A549 (cell line): ENCODE results near the gene DAB2IP.

ENCODE experiments used
- CEBPB ChIP-seq, 2 experiments: fragments of >200 bp in 1 of 2; sonication (Bioruptor Twin) in 1 of 2; formaldehyde crosslinking in 1 of 2; IDR thresholded peaks; 2 replicates each; pipeline ENCODE4 v1.6.1; 2012 to 2016
- GATA3 ChIP-seq: IDR thresholded peaks from 2 replicates; pipeline ENCODE4 v1.6.1; 2012; ENCODE audit warnings: borderline replicate concordance
- POLR2A ChIP-seq: IDR thresholded peaks from 2 replicates; pipeline ENCODE4 v1.6.1; 2012; ENCODE audit warnings: mild to moderate bottlenecking, low read length
- ZFP36 ChIP-seq: fragments of 450-650 bp; IDR thresholded peaks from 2 replicates; pipeline ENCODE4 v1.6.1; 2014; ENCODE audit warnings: borderline replicate concordance; ENCODE audit not compliant: partially characterized antibody
- TF ChIP-seq, protein P1 (sequence below): fragments of >200 bp; sonication (Bioruptor Twin); formaldehyde crosslinking; IDR thresholded peaks from 3 replicates; pipeline ENCODE4 v1.5.1; 2016
- TF ChIP-seq, protein P2 (sequence below): IDR thresholded peaks from 2 replicates; pipeline ENCODE4 v1.6.1; 2012
- TF ChIP-seq, protein P3 (sequence below): IDR thresholded peaks from 2 replicates; pipeline ENCODE4 v1.6.1; 2012; ENCODE audit warnings: low read depth, borderline replicate concordance

DNA sequence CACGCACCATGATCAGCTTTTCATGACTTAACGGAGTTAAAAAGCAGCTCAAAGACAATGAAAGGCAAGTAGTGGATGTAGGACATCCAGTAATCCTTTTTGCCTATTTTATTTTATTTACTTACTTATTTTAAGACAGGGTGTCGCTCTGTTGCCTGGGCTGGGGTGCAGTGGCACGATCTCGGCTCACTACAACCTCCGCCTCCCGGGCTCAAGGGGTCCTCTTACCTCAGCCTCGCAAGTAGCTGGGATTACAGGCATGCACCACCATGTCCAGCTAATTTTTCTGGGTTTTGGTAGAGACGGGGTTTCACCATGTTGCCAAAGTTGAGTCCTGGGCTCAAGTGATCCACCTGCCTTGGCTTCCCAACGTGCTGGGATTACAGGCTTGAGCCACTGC lies 148.9 kb downstream of the DAB2IP start:
- TF ChIP-seq POLR2A (no peak), ZFP36 (no peak), CEBPB (IDR thresholded peaks at IDR 0.05) (no peak), GATA3 (no peak)
- TF ChIP-seq, protein P1, sequence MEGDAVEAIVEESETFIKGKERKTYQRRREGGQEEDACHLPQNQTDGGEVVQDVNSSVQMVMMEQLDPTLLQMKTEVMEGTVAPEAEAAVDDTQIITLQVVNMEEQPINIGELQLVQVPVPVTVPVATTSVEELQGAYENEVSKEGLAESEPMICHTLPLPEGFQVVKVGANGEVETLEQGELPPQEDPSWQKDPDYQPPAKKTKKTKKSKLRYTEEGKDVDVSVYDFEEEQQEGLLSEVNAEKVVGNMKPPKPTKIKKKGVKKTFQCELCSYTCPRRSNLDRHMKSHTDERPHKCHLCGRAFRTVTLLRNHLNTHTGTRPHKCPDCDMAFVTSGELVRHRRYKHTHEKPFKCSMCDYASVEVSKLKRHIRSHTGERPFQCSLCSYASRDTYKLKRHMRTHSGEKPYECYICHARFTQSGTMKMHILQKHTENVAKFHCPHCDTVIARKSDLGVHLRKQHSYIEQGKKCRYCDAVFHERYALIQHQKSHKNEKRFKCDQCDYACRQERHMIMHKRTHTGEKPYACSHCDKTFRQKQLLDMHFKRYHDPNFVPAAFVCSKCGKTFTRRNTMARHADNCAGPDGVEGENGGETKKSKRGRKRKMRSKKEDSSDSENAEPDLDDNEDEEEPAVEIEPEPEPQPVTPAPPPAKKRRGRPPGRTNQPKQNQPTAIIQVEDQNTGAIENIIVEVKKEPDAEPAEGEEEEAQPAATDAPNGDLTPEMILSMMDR, result no peak
- TF ChIP-seq, protein P2, sequence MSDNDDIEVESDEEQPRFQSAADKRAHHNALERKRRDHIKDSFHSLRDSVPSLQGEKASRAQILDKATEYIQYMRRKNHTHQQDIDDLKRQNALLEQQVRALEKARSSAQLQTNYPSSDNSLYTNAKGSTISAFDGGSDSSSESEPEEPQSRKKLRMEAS, result no peak
- TF ChIP-seq, protein P3, sequence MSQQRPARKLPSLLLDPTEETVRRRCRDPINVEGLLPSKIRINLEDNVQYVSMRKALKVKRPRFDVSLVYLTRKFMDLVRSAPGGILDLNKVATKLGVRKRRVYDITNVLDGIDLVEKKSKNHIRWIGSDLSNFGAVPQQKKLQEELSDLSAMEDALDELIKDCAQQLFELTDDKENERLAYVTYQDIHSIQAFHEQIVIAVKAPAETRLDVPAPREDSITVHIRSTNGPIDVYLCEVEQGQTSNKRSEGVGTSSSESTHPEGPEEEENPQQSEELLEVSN, result no peak
